ENCODE data around the gene ARHGAP22.

The ARHGAP22 gene

GRCh38 chr10:48501226-48501625 lies 103.6 kb downstream of the ARHGAP22 start:
- DNase-seq (ENCODE audit: low read depth in 1 of 2, low spot score in 1 of 2), result no peak

DNA sequence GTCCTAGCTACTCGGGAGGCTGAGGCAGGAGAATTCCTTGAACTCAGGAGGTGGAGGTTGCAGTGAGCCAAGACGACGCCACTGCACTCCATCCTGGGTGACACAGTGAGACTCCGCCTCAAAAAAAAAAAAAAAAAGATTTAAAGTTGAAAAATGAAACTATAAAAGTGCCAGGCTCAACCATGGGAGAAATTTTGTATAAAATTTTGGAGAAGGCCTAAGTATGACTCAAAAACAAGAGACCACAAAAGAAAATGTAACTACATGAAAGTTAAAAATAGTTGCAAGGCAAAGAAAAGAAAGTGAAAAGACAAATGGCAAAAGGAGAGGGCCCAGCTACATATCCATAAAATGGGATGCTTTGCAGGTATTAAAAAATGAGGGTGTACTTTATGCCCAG lies 104.1 kb downstream of the ARHGAP22 start:
- DNase-seq (ENCODE audit: low read depth in 1 of 2, low spot score in 1 of 2), result no peak

DNA sequence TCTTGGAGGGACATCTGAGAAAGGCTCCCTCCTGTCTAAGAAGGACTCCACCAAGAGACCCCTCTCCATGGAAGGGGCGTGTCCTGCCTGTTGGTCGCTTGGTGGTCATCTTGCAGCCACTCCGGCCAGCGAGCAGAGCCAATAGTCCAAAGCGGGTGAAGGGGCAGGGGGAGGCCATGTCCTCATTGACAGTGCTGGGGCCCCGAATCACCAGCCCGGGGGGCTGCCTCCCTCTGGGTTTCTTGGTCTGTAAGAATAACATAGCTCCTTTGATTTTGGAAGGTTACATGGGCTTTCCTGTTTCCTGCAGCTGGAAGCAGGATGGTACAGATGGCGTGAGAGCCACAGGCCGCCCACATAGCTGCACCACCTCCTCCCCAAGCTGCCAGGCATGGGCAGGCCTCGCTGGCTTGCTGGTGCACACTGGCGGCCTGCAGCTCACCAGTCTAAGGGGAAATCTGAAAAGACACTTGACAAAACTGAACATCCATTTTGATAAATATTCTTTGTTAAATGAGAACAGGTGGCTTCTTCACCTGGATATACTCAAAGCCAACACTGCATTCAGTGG lies 105.8 kb downstream of the ARHGAP22 start:
- no peak for DNase-seq (ENCODE audit: low read depth in 1 of 2, low spot score in 1 of 2)

DNA sequence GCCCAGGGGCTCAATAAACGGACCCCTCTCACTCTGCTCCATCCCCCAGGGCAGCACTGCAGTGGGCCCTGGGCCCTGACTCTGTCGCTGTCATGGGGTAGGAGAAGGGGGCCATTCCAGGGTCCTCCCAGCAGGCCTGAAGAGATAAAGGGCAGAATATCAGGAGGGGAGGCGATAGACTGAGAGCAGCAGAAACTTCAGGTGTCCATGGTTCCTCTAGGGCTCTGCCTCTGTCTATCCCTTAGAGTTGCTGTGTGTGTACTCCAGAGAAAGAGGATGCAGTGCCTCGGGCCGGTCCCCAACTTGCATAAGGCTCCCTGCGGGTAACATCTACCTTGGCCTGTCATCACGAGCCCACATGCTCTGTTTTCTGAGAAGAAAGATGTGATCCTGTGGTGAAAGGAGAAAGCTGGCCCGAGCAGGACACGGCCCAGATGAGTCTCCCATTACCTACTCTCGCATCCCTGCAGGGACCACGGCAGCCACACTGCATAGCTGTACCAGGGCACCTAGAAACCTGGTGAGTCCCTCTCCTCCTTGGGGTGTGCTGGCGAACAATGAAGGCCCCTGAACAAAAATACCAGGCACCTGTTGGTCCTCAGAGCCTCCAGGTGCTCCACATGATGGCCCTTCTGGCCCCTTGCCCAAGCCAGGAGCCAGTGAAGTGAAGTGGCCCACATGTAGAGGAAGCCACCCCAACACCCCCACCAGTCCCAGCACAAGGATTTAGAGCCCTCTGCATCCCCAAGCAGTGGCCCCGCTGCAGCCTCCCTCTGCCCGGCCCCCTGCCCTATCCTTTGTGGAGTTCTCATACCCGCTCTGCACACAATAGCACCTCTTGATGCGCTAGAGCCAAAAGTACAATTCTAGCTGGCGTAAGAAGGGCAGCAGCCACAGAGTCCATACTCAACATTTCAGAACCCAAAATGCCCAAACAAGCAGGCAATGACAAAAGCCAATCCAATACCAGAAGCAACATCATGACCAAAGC lies 106.8 kb downstream of the ARHGAP22 start:
- DNase-seq (ENCODE audit: low read depth in 1 of 2, low spot score in 1 of 2), result no peak

DNA sequence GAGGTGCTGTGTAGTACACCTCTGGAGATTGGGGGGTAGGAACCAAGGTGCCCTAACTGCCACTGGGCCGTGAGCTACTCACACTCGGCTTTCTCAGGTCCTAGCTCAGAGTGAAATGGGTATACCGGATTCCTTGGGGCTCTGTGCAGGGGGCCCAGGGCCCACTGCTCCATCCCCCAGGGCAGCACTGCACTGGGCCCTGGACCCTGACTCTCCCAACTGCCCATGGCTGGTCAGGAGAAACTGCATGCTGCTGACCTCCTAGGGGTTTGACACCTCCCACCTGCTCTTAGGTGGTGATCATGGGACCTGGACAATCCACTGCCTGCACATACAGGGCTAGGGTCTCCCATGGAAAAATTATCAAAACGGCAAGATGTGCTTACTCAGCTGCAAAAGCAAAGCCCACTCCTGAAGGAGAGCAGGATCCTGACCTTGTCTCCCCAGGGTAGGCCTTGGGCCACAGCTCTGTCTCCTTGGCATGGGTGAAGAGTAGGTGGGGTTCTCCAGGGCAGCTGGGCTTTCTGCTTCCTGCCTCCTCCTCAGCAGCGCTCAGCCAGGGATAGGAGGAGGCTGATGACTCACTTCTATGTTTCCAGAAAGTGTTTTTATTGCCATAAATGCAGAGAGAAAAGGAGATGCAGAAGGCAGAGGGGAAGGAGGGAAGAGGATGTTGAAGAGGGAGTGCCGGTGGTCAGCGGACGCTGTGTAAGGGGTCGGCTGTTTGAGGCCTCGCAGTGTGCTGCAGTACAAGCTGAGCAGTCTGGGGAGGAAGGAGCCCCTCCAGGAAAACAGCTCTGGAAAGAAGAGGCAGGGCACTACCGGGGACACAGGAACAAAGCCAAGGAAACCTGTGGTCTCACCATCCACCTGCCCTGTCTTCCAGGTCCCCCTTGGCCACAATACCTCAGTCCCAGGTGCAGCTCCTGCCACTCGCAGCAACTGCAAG lies 107.8 kb downstream of the ARHGAP22 start:
- DNase-seq (ENCODE audit: low read depth in 1 of 2, low spot score in 1 of 2), result no peak

GRCh38 chr10:48496105-48496830 lies 108.6 kb downstream of the ARHGAP22 start:
- no peak for DNase-seq (ENCODE audit: low read depth in 1 of 2, low spot score in 1 of 2)

GRCh38 chr10:48495282-48496045 lies 109.4 kb downstream of the ARHGAP22 start:
- DNase-seq (ENCODE audit: low read depth in 1 of 2, low spot score in 1 of 2), result no peak

- no peak for DNase-seq (ENCODE audit: low read depth in 1 of 2, low spot score in 1 of 2)
These were observed 110.3 kb downstream of the ARHGAP22 start for GRCh38 chr10:48494611-48495010.

GRCh38 chr10:48494073-48494472 lies 110.8 kb downstream of the ARHGAP22 start:
- no peak for DNase-seq (ENCODE audit: low read depth in 1 of 2, low spot score in 1 of 2)

- DNase-seq (ENCODE audit: low read depth in 1 of 2, low spot score in 1 of 2), result no peak
These were observed 111.6 kb downstream of the ARHGAP22 start for GRCh38 chr10:48493083-48493871.

DNA sequence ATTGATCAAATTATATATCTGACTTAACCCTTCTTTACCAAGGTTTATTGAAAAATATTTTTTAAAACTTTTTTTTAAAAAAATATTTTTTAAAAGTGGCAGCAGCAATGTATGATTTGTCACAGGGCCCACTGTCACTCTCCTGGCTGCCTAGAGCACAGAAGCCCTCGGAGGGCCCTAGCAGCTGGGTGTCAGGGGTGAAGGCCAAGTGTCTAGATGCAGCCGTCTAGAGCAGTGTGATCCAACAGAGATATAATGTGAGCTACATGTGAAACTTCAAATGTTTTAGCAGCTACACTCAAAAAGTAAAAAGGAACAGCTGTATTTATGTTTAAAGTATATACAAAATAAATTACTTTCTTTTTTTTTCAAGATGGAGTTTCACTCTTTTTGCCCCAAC lies 112.7 kb downstream of the ARHGAP22 start:
- no peak for DNase-seq (ENCODE audit: low read depth in 1 of 2, low spot score in 1 of 2)

- no peak for DNase-seq (ENCODE audit: low read depth in 1 of 2, low spot score in 1 of 2)
These were observed 113.3 kb downstream of the ARHGAP22 start for GRCh38 chr10:48491392-48492139.

DNA sequence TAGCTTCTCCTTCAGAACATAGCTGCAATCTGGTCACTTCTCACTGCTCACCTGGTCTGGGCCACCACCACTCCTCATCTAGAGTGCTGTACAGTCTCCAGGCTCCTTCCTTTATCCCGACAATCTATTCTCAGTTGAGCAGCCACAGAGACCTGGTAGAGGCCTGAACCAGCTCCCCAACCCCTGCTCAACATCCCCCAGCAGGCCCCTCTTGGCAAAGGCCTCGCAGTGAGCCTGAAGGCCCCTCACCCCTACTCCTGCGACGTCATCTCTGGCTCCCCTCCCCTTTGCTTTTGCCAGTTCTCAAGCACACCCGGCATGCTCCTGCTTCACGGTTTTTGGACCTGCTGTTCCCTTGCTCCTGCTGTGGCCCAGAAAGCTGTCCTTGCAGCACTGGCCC lies 113.9 kb downstream of the ARHGAP22 start:
- no peak for DNase-seq (ENCODE audit: low read depth in 1 of 2, low spot score in 1 of 2)

DNA sequence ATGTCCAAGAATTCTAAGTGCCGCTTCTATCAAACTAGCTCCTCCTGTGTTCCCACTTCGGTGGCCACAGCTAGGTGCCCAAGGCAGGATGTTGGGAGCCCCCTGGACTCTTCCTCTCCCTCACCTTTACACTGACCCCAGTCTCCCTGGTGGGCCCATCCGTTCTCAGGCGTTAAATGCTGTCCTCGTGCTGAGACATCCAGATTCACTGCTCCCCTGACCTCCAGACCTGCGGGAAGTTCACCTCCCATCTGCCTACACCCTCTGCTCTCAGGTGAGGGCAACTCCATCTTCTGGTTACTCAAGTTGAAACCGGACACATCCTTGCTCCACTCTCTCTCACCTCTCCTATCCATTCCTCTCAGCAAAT lies 114.3 kb downstream of the ARHGAP22 start:
- DNase-seq (ENCODE audit: low read depth in 1 of 2, low spot score in 1 of 2), result no peak

- DNase-seq (ENCODE audit: low read depth in 1 of 2, low spot score in 1 of 2), result no peak
These were observed 115.8 kb downstream of the ARHGAP22 start for GRCh38 chr10:48489099-48489498.

GRCh38 chr10:48487244-48487643 lies 117.6 kb downstream of the ARHGAP22 start:
- no peak for DNase-seq (ENCODE audit: low read depth in 1 of 2, low spot score in 1 of 2)

DNA sequence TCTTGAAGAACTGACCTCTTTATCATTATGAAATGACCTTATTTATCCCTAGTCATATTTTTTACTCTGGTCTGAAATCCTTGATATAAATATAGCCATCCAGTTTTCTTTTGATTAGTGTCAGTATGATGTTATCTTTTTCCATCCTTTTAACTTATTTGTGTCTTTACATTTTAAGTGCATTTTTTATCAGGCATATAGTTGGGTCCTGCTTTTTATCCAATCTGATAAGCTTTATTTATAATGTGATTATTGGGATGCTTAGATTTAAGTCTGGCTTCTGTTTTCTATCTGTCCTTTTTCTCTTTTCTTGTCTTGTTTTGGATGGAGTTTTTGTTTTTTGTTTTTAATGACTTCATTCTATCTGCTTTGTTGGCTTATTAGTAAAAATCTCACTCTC lies 119.2 kb downstream of the ARHGAP22 start:
- no peak for DNase-seq (ENCODE audit: low read depth in 1 of 2, low spot score in 1 of 2)

- DNase-seq (ENCODE audit: low read depth in 1 of 2, low spot score in 1 of 2), result no peak
These were observed 120.0 kb downstream of the ARHGAP22 start for GRCh38 chr10:48484911-48485310.

GRCh38 chr10:48482207-48482606 lies 122.7 kb downstream of the ARHGAP22 start:
- no peak for DNase-seq (ENCODE audit: low read depth in 1 of 2, low spot score in 1 of 2)

All from activated T-helper 1 cell treated with anti-CD3 and anti-CD28 coated beads, Interleukin-2, amount 50 U/mL, for 16 hours (primary cell).